GM03348 (cell line): ENCODE results near the gene XAGE1A.
"Not testable (repeated sequence)": the region's sequence is repeated elsewhere in the genome, so short reads cannot be mapped to it uniquely, and the experiment has no call there.

Source experiments
- DNase-seq: peaks from one replicate; pipeline ENCODE4 v3.0.0; 2012; ENCODE audit warnings: low spot score

The XAGE1A gene

GRCh38 chrX:52495545-52496418 is at the start of gene XAGE1A:
XAGE1A (plus strand) TSS chrX:52495808; CDS start chrX:52497362, 1,554 bp downstream.
- DNase-seq = not testable (repeated sequence)

- DNase-seq = not testable (repeated sequence)
Observed at GRCh38 chrX:52452031-52452430, 43.6 kb upstream of the XAGE1A start.

- not testable (repeated sequence) for DNase-seq
Observed at GRCh38 chrX:52471301-52471700, 24.3 kb upstream of the XAGE1A start.

- not testable (repeated sequence) for DNase-seq
Observed at GRCh38 chrX:52496419-52496772, 788 bp downstream of the XAGE1A start.

GRCh38 chrX:52501362-52501761 is 5.8 kb downstream of the XAGE1A start:
- DNase-seq = not testable (repeated sequence)

GRCh38 chrX:52504551-52504950 is 8.9 kb downstream of the XAGE1A start:
- DNase-seq = no peak

GRCh38 chrX:52507331-52507730 is 11.7 kb downstream of the XAGE1A start:
- no peak for DNase-seq

GRCh38 chrX:52509916-52510315 is 14.3 kb downstream of the XAGE1A start:
- no peak for DNase-seq

GRCh38 chrX:52511126-52511525 is 15.5 kb downstream of the XAGE1A start:
- DNase-seq = not testable (repeated sequence)

GRCh38 chrX:52516110-52516986 is 20.7 kb downstream of the XAGE1A start:
- not testable (repeated sequence) for DNase-seq

GRCh38 chrX:52516987-52517325 is 21.3 kb downstream of the XAGE1A start, which contains the start of gene XAGE1B:
XAGE1B (minus strand) TSS chrX:52517063; CDS start chrX:52515527, 1,536 bp downstream.
- DNase-seq = not testable (repeated sequence)

- not testable (repeated sequence) for DNase-seq
Observed at GRCh38 chrX:52541051-52541450, 45.4 kb downstream of the XAGE1A start.

GRCh38 chrX:52542311-52542710 is 46.7 kb downstream of the XAGE1A start:
- DNase-seq = no peak

GRCh38 chrX:52544147-52544840 is 48.7 kb downstream of the XAGE1A start:
- no peak for DNase-seq

GRCh38 chrX:52548769-52549168 is 53.2 kb downstream of the XAGE1A start:
- DNase-seq = not testable (repeated sequence)
